AG04449 (cell line): ENCODE data around the gene STPG2.

ENCODE experiments used
- CTCF ChIA-PET: fragments of 350-600 bp; formaldehyde crosslinking; extraction: SDS; loops from one replicate; lab custom pipeline; 2021; ENCODE audit warnings: antibody characterized with exemption; lab: Yijun Ruan, JAX
- POLR2A ChIA-PET: fragments of 400-600, 350-600 bp; formaldehyde crosslinking; extraction: SDS; loops from one replicate; lab custom pipeline; 2020; ENCODE audit warnings: antibody characterized with exemption, inconsistent platforms; lab: Yijun Ruan, JAX
- DNase-seq: peaks from one replicate; pipeline ENCODE4 v3.0.0-alpha.2; 2010; ENCODE audit warnings: low read depth, low spot score
- H3K4me3 ChIP-seq: 2 replicates; pipeline ENCODE4 v1.5.1; 2011; ENCODE audit warnings: low read depth, mild to moderate bottlenecking, control low read depth, low read length
- CTCF ChIP-seq: IDR thresholded peaks from one replicate; pipeline ENCODE4 v1.5.1; 2011; ENCODE audit warnings: mild to moderate bottlenecking, moderate library complexity, low read length, control low read depth, inconsistent platforms; ENCODE audit not compliant: insufficient read depth; ENCODE audit errors: missing control alignments

Gene STPG2

GRCh38 chr4:97531351-97531750 lies 611.9 kb downstream of the STPG2 start:
- DNase-seq: no peak
- H3K4me3 ChIP-seq: no peak overlapping the region
- no peak for TF ChIP-seq CTCF
- ChIA-PET CTCF (no interaction called here), POLR2A (no interaction called here)

- DNase-seq: no peak
- H3K4me3 ChIP-seq: no peak overlapping the region
- CTCF ChIA-PET: no interaction called here
- TF ChIP-seq CTCF: no peak
- POLR2A ChIA-PET: no interaction called here
Observed at GRCh38 chr4:97530676-97531075, 612.6 kb downstream of the STPG2 start.

- CTCF ChIA-PET: no interaction called here
- no peak overlapping the region for H3K4me3 ChIP-seq
- no peak for DNase-seq
- POLR2A ChIA-PET: no interaction called here
- TF ChIP-seq CTCF: no peak
Observed at GRCh38 chr4:97525236-97525635, 618.0 kb downstream of the STPG2 start.

GRCh38 chr4:97517939-97518338 lies 625.3 kb downstream of the STPG2 start:
- no peak for DNase-seq
- H3K4me3 ChIP-seq: no peak overlapping the region
- TF ChIP-seq CTCF: no peak
- CTCF ChIA-PET: no interaction called here
- POLR2A ChIA-PET: no interaction called here

GRCh38 chr4:97513917-97514316 lies 629.4 kb downstream of the STPG2 start:
- ChIA-PET POLR2A (no interaction called here), CTCF (no interaction called here)
- no peak for DNase-seq
- H3K4me3 ChIP-seq: no peak overlapping the region
- no peak for TF ChIP-seq CTCF
